ENCODE data around the gene LSP1.

Gene LSP1

DNA sequence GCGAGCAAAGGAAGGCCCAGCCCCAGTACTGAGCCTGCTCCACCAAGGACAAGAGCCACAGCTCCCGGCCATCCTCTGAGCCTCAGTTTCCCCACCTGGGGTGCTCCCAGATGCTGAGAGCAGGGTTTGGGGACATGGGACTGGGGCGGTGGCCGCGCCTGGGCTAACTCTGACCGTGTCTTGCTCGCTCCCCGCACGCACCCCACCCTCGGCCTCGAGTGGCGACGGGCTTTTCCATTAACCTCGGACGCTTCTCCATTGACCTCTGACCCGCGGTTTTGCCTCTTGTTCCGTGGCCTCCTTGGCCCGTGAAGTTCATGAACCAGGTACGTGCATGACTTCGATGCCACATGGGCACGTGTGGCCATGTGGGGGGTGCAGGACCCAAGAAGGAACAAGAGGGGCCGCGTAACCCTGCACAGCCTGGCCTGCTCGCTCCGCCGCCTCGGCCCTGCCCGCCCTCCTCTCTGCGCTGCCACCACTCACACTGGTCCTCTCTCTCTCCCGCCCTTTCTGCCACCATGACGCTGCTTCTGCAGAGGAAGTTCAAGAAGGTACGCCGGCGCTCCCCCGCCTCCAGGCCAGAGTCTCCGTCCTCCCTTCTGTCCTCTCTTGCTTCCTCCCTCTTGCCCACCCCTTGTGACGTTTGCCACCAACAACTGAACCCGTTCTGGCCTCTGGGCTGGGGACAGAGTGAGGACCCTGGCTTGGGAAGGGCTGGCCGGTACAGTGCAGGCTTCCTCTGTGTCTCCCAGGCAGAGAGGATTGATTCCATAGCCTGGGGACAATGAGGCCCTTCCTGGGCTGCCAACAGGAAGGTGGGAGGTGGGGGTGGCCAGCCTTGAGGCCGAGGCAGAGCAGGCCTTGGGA is 73.5 kb downstream of the LSP1 start:
- DNase-seq (ENCODE audit: extremely low read depth in 1 of 2, low read depth in 1 of 2), result no peak

DNA sequence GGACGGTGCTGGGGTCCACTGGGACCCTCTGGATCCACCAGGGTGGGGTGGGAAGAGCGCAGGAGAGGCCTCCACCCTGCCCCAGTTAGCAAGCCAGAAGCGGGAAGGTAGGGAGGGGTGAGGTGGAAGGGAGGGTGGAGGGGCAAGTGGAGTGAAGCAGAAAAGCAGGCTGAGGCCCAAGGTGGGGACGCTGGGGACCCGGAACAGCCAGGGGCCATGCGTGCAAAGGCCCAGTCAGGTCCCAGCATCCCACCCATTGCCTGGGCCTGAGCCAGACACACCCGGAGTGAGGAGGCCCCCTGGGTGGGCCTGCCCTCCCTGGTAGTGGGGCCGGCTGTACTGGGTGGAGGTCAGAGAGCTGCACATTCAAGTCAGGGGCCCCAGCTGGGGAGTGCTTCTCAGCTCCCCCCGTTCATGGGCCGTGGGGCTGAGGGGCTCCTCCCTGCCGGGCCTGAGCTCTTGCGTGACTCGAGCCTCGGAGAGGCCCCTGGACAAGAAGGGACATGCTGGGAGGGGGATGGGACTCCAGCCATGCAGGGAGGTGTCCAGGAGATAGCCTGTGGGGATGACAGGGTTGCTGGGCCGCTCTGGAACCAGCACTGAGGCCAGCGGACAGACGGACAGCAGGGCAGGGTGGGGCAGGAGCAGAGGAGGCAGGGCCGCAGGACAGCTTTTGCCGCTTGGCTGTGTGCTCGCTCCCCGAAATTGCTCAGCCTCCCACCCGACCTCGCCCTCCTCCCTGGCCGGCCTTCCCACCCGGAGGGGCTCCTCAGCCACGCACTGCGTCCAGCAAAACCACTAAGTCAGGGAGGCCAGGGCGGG is 74.4 kb downstream of the LSP1 start:
- DNase-seq (ENCODE audit: extremely low read depth in 1 of 2, low read depth in 1 of 2), result no peak

DNA sequence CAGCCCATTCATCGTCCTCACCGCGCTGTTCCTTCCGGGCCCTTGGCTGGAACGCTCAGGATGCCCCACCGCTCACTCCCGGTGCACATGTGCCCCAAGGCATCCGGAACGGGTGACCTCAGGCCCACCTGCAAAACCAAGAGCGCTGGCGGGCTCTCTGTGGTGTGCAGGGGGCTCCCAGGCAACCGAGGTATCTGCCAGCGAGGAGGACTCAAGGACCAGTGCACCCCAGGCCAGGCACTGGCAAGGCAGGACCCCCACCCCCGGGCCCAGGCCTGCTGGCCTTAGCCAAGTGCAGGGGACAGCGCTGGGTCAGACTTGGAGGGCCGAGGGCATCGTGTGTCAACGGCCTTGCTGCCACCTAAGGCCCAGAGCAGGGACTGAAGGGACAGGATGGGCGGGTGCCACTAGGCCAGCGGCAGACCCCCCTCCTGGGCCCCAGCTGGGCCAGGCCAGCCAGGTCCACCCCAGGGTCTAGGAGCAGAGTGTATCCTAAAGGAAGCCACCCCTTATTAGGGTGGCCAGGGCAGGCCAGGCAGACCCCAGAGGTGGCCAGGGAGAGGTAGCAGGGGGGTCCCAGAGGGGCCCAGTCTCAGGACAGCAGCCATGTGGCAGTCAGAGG is 75.1 kb downstream of the LSP1 start:
- DNase-seq (ENCODE audit: extremely low read depth in 1 of 2, low read depth in 1 of 2), result no peak

DNA sequence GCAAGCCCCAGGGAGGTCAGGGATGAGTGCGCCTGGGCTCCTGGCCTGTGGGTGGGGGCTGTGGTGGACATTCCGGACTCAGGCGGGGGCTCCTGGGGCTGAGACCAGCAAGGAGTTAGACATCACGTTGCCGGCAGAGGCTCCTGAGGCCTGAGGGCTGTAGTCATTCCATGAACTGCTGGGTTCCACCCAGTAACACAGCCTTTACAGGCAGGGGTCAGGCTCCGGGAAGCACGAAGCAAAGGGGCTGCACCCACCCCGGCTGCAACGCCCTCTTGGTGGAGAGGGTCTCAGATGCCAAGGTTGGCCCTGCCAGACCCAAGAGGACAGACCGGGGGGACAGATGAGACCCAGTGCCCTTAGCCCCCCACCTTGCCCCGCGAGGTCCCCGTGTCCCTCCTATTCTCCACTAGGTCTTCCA is 75.6 kb downstream of the LSP1 start:
- no peak for DNase-seq (ENCODE audit: extremely low read depth in 1 of 2, low read depth in 1 of 2)

DNA sequence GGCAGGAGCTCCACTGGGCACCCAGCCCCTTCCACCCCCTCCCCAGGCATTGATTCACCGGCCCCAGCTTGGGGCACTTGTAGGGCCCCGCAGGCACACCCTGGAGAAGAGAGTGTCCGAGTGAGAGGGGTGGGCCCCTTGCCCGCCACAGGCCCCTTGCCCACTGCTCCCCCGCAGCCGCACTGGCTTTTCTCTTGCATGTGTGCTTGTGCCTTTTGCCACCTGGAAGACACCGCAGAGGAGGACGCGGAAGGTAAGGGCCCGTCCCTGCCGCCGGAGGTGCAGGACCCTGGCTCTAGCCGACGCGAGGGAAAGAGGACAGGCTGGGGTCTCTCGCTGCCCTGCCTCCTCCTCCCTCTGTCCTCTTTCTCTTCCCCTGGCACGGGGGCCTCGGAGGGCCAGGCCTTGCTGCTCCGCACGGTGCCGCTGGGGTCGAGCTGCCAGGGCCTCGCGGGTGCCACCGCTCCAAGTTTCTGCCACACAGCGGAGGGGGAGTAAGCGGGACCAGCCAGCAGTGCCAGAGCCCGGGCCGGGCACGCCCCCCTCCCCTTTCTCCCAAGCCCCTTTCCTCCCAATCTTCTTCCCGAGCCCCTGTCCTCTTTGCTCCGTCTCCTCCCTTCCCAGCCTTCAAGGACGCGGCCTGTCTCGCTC is 76.1 kb downstream of the LSP1 start:
- no peak for DNase-seq (ENCODE audit: extremely low read depth in 1 of 2, low read depth in 1 of 2)

DNA sequence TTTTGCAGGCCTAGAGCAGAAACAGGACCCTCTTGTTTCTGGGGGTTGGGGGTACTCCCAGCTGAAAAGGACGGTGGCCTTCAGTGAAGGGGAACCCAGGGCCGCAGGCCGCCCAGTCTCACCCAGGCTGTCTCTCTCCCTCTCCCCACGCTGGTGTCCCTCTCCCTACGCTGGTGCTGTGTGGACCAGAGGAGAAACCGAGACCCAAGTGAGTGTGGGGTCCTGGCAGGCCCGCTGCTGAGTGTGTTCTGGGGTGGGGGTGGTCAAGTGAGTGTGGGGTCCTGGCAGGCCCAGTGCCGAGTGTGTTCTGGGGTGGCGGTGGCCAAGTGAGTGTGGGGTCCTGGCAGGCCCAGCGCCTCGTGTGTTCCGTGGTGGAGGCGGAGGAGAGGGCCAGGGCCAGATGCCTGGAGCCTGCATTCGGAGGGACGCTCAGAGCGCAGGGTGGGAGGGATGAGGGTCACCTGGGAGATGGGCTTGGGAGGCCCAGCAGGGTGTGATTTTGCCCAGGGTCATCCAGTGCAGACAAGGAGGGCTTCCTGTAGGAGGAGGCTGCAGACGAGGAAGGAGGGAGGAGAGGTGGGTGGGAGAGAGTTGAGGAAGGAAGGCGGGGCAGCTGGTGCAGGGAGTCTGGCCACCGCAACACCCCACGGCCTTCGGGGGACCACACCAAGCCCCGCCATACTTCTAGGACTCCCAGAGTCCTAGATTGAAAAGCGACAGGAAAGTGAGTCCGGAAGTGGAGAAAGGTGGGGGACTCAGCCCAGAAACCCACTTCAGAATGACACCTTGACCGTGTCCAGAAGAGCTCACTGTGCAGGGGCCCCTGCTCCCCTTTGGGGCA is 77.0 kb downstream of the LSP1 start:
- no peak for DNase-seq (ENCODE audit: extremely low read depth in 1 of 2, low read depth in 1 of 2)

DNA sequence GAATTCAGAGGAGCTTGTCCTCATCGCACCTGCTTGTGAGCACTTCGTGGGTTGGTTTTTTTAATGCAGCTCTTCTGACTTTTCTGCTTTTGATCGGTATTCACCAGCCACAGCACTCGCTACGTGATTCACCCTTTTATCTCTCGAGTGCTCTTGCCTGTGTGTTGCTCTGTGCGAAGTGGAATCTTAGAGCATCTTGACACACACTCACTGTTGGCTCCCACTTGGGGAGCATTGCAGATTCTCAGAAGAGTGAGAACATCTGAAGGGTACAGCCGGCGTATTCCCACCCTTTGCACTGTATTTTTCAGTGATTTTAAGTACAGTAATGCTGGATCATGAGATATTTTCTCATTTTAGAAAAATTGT is 77.6 kb downstream of the LSP1 start:
- DNase-seq (ENCODE audit: extremely low read depth in 1 of 2, low read depth in 1 of 2), result no peak

DNA sequence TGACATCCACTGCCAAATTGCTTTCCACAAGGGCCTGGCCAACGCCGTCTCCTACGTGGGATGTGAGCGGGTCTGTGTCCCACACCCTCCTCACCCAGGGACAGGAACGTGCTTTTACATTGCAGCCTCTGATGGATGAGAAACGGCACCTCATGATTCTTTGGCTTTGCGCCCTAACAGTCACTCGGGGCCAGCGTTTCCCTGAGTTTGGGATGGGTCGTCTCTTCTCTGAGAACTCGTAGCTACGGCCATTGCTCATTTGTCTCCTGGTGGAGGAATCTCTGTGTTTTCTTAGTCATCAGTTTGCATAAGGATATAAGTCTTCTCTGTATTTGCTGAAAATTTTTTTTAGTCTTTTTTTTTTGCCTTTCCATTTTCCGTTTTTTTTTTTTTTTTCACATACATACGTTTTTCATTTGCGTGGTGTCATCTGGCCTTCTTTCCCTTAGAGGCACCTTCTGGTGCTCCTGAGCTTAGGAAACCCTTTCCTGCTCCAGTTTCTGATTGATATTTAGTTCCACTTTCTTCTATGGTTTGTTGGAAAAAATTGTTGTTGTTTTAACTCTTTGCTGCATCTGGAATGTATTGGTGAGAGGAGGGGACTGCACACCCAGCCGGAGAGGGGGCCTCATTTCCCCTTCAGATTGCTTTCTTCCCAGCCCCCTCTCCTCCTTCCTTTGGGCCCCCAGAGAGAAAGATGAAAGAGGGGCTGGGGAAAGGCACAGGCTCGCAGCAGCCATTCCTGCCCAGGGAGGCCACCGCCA is 78.6 kb downstream of the LSP1 start:
- no peak for DNase-seq (ENCODE audit: extremely low read depth in 1 of 2, low read depth in 1 of 2)

DNA sequence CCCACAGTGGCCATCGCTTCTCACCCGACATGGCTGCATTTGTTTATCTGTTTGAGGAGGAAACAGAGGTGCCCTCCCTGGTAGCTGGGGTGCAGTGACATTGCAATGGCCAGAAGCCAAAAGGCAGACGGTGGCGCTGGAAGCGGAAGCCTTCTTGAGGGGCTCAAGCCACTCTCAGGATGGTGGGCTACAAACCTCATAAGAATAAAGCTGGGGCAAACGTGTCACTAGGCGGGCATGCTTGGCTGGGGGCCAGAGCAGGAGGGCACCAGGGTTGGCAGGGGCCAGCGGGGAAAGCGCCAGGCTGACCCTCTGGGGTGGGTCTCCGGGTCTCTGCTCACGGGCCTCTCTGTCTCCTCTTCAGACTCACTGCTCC is 79.2 kb downstream of the LSP1 start:
- no peak for DNase-seq (ENCODE audit: extremely low read depth in 1 of 2, low read depth in 1 of 2)

DNA sequence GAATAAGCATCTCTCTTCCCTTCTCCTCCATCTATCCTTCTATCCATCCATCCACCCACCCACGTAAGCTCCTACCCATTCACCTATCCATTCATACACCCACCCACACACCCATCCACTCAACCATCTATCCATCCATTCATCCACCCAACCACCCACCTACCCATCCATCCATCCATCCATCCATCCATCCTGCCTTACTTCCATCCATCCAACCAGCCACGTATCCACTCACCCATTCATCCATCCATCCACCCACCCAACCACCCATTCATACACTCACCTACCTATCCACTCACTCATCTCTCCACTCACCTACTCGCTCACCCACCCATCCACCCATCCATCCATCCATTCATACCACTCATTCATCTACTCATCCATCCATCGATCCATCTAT is 79.8 kb downstream of the LSP1 start:
- no peak for DNase-seq (ENCODE audit: extremely low read depth in 1 of 2, low read depth in 1 of 2)

DNA sequence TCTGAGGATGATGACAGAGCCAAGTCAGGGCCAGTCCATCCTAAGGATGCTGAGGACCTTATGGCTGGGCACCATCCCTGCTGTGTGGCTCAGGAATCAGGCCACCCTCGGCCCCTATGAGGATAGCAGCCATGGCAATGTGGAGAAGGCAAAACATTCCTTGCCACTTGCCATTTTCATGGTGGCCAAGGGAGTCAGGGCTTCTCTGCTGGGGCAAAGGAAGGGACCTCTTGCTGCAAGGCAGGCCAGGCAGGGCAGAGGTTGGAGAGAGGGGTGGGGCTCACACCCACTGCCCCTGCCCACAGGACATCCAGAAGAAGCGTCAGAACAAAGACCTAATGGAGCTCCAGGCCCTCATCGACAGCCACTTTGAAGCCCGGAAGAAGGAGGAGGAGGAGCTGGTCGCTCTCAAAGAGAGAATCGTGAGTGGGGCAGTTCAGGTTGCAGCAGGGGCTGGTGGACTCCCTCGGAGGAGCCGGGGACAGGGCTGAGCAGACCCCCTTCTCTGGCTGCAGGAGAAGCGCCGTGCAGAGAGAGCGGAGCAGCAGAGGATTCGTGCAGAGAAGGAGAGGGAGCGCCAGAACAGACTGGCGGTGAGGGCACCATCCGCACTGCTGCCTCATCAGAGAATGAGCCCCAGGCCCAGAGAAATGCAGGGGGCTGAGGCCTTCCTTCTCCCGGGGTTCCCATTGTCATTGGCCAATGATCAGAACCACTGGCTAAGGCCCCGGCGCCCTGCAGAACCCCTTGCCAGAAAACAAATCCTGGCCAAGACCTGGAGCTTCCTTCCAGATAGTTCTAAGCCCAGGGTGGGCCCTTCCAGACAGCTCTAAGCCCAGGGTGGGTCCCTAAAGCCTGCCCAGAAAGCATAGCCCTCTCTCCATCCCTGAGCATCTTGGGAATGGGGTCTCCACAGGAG is 80.8 kb downstream of the LSP1 start:
- no peak for DNase-seq (ENCODE audit: extremely low read depth in 1 of 2, low read depth in 1 of 2)

DNA sequence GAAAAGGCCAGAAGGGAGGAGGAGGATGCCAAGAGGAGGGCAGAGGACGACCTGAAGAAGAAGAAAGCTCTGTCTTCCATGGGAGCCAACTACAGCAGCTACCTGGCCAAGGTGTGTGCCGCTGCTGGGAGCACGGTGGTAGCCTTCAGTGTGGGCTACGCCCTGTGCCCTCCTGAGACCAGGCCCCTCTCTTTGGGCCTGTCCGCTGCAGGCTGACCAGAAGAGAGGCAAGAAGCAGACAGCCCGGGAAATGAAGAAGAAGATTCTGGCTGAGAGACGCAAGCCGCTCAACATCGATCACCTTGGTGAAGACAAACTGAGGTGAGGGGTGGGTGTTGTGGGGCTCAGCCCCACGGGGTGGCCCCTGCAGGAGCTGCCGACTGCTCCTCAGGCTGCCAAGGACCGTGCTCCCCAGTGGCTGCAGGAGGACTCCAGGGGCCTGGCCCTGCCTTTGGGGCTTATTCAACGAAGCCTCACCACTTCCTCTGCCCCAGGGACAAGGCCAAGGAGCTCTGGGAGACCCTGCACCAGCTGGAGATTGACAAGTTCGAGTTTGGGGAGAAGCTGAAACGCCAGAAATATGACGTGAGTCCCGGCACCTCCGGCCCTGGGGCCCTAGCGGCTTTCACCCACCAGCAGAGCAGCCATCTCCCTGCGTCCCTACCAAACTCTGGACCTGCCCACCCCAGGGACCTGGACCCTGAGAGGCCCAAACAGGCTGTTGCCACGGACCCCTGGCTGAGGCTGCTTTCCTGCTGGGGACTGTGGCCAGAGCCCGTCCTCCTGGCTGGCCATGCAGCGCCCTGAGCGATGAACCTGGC is 81.7 kb downstream of the LSP1 start:
- DNase-seq (ENCODE audit: extremely low read depth in 1 of 2, low read depth in 1 of 2), result no peak

DNA sequence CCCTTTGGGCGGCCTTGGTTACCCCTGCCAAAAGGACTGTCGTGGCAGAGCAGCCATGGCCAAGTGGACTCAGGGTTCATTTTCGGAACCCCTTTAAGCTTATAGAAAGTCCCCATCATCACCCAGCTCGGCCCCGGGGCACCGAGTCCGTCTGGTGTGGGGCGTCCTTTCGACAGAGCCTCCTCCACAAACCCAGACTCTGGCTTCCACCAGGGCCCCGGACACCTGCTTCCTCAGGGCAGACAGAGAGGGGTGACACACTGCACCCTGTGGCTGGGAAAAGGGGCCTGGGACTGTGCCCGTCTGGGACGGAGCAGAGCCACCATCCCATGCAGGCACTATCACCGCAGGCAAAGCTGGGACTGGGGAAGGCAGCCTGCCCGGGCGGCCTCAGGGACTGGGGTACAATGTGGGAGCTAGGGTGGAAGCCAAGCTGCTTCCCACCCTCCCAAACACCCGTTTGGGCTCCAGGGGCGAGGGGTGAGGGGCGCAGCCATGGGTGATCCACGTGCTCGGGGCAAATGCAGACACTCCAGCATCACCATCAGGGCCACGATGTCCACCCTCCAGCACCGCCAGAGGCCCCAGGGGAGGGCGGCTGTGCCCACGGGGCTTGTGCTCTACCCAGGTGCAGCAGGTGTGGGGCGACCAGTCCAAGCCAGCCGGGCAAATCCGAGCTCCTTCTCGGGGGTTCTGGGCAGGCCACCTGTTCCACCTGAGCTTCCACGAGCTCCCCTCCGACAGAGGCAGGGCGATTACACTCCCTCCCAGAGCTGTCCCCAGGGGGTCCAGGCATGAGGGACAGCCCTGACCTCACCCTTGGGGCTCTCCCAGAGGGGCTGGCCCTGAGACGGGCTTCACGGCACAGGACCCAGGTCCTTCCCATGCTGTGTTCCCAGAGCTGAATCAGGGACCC is 82.5 kb downstream of the LSP1 start:
- no peak for DNase-seq (ENCODE audit: extremely low read depth in 1 of 2, low read depth in 1 of 2)

DNA sequence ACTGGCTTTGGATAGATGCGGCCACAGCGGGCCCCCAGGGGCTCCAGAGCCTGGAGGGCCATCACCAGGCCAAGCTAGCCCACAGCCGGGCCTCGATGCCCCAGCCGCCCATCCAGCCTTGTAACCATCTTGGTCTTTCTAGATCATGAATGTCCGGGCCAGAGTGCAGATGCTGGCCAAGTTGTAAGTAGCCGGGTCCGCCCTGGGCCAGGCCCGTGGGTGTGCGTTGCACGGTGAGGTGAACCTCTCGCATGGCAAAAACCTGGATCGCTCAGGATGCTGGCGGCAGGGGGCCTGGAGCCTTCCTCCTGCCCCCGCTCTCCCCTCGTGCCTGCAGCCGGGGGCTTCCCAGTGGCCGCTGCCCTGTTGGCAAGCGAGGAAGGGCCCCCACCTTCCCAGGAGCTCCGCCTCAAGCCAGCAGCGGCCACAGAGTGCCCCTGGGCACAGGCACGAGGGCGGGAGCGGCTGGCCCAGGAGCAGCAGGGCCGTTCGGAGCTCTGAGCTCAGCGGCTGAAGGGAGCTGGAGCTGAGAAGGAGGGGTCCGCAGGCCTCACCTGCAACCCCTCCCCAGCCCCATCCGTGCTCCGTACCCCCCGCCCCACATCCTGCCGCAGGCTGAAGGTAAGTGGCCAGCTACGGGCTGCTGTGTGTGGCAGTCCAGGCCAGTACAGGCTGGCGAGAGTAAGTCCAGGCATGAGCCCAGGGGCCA is 83.3 kb downstream of the LSP1 start:
- no peak for DNase-seq (ENCODE audit: extremely low read depth in 1 of 2, low read depth in 1 of 2)

DNA sequence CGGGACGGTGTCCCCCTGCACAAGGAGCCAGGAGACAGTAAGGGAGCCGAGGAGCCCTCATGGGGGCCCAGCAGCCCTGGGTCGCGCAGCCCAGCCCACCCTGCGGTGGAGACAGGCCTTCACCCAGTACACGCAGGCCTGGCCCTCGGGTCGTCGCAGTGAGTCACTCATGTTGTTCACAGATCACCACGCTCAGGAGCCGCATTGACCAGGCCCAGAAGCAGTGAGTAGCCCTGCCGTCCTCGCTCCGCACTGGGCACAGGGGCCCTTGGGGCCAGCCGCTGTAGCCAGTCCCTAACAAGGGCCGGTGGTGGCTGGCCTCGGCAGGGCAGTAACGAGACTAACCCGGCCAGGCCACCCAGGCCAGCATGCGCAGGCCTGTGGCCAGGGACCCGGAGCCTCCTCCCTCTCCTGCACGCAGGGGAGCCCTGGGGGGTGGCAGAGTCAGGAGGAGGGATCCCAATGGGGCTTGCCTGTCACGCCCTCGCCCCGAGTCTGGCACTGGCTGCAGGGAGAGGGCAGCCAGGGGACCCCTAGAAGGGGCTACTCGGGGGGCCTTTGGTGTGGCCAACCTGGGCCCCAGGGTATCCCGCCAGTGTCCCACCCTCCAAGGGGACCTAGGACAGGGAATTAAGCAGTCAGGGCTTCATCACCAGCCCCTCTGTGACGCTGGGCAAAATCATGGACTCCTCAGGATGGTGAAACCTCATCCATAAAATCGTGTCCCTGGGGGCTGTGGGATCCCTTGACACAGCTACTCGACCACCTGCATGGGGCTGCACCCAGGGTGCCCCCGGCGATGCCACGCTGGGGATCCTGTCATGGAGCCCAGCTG is 84.1 kb downstream of the LSP1 start:
- DNase-seq (ENCODE audit: extremely low read depth in 1 of 2, low read depth in 1 of 2), result no peak
